ENCODE results near the gene SPTLC2. TPM values are rescaled to one million over a fixed set of nuclear protein-coding genes. Genes with fewer than 3 reads are reported as not detected.

Gene SPTLC2, protein sequence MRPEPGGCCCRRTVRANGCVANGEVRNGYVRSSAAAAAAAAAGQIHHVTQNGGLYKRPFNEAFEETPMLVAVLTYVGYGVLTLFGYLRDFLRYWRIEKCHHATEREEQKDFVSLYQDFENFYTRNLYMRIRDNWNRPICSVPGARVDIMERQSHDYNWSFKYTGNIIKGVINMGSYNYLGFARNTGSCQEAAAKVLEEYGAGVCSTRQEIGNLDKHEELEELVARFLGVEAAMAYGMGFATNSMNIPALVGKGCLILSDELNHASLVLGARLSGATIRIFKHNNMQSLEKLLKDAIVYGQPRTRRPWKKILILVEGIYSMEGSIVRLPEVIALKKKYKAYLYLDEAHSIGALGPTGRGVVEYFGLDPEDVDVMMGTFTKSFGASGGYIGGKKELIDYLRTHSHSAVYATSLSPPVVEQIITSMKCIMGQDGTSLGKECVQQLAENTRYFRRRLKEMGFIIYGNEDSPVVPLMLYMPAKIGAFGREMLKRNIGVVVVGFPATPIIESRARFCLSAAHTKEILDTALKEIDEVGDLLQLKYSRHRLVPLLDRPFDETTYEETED
- 22.9 and 38.2 TPM in 2 replicates for total RNA-seq

GRCh38 chr14:77616454-77617229, at the start of gene SPTLC2:
Gene SPTLC2, minus strand, starts transcription at chr14:77616637. Its CDS starts 58 bp downstream, at chr14:77616579.

DNA sequence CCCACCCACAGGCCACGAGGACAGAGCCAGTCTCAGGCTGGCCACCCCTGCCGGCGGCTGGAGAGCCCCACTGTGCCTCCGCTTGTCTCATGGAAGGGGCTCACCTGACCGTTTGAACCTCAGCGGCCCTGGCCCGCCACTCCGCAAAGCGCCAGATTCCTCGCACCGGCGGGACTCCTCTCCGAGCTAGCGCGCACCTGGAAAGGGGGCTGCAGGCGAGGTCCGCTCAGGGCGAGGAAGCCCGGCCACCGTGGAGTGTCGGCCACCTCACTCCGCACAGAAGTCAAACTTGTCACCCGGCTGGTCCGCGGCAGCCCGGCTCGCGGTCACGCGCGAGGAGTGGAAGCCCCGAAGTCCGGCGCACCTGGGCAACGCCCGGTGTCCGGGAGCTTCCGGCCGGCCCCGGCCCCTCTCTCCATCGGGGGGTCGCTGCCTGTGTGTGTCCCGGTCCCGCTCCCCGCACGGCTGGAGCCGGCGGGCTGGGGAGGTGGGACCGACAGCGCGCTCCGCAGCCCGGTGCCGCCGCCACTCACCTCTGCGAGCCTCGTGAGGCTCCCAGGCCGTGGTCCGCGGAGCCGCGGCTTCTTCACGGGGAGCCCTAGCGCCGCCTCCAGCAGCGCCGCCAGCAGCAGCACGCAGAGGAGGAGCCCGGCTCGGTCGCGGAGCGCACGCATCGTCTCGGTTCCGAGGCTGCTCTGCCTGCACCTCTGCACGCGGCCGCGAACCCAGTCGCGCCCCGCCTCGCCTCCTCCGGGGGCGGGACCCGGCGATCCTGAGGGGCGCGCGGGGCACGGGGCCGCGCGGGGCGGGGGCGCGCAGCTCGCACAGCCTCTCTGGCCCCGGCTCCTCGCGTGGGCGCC, 118.1 kb downstream of the SPTLC2 start, which contains the start of gene ISM2:
Gene ISM2 (minus strand): TSS at position 697 of the 860 bp plus-strand sequence. CDS start 23 bp downstream, at position 674.

GRCh38 chr14:77457522-77458248, 158.8 kb downstream of the SPTLC2 start, which contains the start of the genes AHSA1 and VIPAS39:
Gene AHSA1, plus strand, starts transcription at chr14:77458093. Its CDS starts 97 bp downstream, at chr14:77458190.
Gene VIPAS39, minus strand, starts transcription at chr14:77457601. Its CDS starts 3,499 bp downstream, at chr14:77454102.

Other genes starting within 250 kb of the SPTLC2 start
- 8.5 and 12.2 TPM in 2 replicates for gene TMED8, start 239.5 kb downstream of the SPTLC2 start, total RNA-seq
- under 0.01 and 0.21 TPM in 2 replicates for gene SAMD15, start 239.3 kb downstream of the SPTLC2 start, total RNA-seq
- gene NOXRED1, start 193.1 kb downstream of the SPTLC2 start, total RNA-seq: 0.34 and 0.50 TPM in 2 replicates
- 20.2 and 20.3 TPM in 2 replicates for gene VIPAS39, start 159.0 kb downstream of the SPTLC2 start, total RNA-seq
- 129 and 186 TPM in 2 replicates for gene AHSA1, start 158.5 kb downstream of the SPTLC2 start, total RNA-seq
- gene ISM2, start 117.8 kb downstream of the SPTLC2 start, total RNA-seq: under 0.01 and 0.07 TPM in 2 replicates
- gene ALKBH1, start 91.4 kb upstream of the SPTLC2 start, total RNA-seq: 11.7 and 15.4 TPM in 2 replicates
- 109 and 117 TPM in 2 replicates for gene SLIRP, start 91.5 kb upstream of the SPTLC2 start, total RNA-seq
- 69.8 and 71.1 TPM in 2 replicates for gene SNW1, start 144.5 kb upstream of the SPTLC2 start, total RNA-seq
- gene ADCK1, start 183.5 kb upstream of the SPTLC2 start, total RNA-seq: 3.1 and 8.2 TPM in 2 replicates

Measured in nasal cavity respiratory epithelium epithelial cell of viscerocranial mucosa (primary cell).